Measurements from ENCODE around the gene SALL1.

SALL1 gene

DNA sequence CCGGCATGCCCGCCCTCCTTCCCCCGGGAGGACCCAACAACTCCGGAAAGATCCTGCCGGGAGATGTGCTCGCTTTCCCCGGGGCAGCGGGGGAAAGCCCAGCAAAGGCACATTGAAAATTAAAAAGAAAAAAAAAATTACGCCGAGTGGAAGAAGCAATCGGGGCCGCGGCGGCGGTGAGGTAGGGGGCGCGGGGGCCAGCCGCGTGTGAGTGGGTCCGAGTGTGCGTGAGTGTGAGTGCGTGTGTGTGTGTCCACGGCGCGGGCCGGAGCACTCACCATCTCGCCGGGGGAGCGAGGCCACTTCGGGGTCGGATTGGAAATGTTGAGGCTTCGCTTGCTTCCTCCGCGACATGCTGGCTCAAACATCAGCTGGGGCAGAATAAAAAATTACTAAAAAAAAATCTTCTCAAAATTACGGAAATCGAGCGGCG, at the start of gene SALL1:
Gene SALL1 (minus strand): TSS at position 383 of the 433 bp plus-strand sequence. CDS start 29 bp downstream, at position 354.
- TF ChIP-seq, protein P1, sequence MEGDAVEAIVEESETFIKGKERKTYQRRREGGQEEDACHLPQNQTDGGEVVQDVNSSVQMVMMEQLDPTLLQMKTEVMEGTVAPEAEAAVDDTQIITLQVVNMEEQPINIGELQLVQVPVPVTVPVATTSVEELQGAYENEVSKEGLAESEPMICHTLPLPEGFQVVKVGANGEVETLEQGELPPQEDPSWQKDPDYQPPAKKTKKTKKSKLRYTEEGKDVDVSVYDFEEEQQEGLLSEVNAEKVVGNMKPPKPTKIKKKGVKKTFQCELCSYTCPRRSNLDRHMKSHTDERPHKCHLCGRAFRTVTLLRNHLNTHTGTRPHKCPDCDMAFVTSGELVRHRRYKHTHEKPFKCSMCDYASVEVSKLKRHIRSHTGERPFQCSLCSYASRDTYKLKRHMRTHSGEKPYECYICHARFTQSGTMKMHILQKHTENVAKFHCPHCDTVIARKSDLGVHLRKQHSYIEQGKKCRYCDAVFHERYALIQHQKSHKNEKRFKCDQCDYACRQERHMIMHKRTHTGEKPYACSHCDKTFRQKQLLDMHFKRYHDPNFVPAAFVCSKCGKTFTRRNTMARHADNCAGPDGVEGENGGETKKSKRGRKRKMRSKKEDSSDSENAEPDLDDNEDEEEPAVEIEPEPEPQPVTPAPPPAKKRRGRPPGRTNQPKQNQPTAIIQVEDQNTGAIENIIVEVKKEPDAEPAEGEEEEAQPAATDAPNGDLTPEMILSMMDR (conservative IDR thresholded peaks at IDR 0.05; ENCODE audit: low read length) = no peak
- no peak for TF ChIP-seq EZH2phosphoT487 (IDR thresholded peaks at IDR 0.05; ENCODE audit: borderline replicate concordance)
- no peak within 1 kb of the TSS for H3K9ac ChIP-seq (ENCODE audit: low read depth, low read length, poor library complexity, severe bottlenecking)
- no peaks in the 10 kb centered on the region for H3K27me3 ChIP-seq (ENCODE audit: insufficient read depth, low read length, poor library complexity, severe bottlenecking)
- no peaks in the 10 kb centered on the region for H3K79me2 ChIP-seq (ENCODE audit: insufficient read depth, low read length)
- H3K9me2 ChIP-seq (replicated peaks; ENCODE audit: low read depth, low read length) = no peaks in the 10 kb centered on the region
- no peak within 1 kb of the TSS for H3K4me2 ChIP-seq (ENCODE audit: low read depth, low read length, poor library complexity, severe bottlenecking)
- H3K9me3 ChIP-seq (ENCODE audit: insufficient read depth, low read depth, low read length) = no peaks in the 10 kb centered on the region
- H4K20me1 ChIP-seq (ENCODE audit: insufficient read depth, low read length, poor library complexity, severe bottlenecking) = no peaks in the 10 kb centered on the region
- H3F3A ChIP-seq (ENCODE audit: low read depth) = no peaks in the 10 kb centered on the region
- no peaks in the 10 kb centered on the region for H3K4me1 ChIP-seq (ENCODE audit: insufficient read depth, low read length, poor library complexity, severe bottlenecking)
- H3K4me3 ChIP-seq (ENCODE audit: low read length, poor library complexity, severe bottlenecking) = no peak within 1 kb of the TSS
- H2AFZ ChIP-seq (ENCODE audit: low read length) = no peak within 1 kb of the TSS
- H3K36me3 ChIP-seq (ENCODE audit: insufficient read depth, low read length) = no peaks in the 10 kb centered on the region

DNA sequence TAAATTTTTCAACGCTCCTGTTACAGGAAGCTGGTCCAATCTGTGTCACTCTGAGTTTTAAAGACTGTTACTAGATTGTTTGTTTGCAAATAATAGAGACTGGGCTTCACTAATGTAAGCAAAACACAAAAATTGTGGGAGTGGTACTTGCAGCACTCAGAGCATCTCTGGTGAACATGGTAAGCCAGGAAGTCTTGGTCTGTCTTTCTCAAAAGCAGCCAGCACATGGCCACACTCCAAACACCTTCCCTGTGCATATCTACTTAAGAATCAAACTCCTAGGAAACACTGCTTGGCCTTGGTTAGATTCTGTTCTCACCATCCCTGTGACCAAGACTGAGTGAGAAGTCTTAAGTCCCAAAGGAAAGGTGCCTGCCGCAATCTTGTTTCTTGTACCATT, 49.7 kb upstream of the SALL1 start:
- Histone ChIP-seq H4K20me1 (ENCODE audit: insufficient read depth, low read length, poor library complexity, severe bottlenecking) (no peaks in the 10 kb centered on the region), H3K4me2 (ENCODE audit: low read depth, low read length, poor library complexity, severe bottlenecking) (no peak overlapping the region), H3K79me2 (ENCODE audit: insufficient read depth, low read length) (no peaks in the 10 kb centered on the region), H3K27me3 (ENCODE audit: insufficient read depth, low read length, poor library complexity, severe bottlenecking) (no peaks in the 10 kb centered on the region), H3K4me3 (ENCODE audit: low read length, poor library complexity, severe bottlenecking) (no peak overlapping the region), H3K4me1 (ENCODE audit: insufficient read depth, low read length, poor library complexity, severe bottlenecking) (no peaks in the 10 kb centered on the region), H3K36me3 (ENCODE audit: insufficient read depth, low read length) (no peaks in the 10 kb centered on the region), H3K9me2 (replicated peaks; ENCODE audit: low read depth, low read length) (no peaks in the 10 kb centered on the region), H3K9ac (ENCODE audit: low read depth, low read length, poor library complexity, severe bottlenecking) (no peak overlapping the region), H3K9me3 (ENCODE audit: insufficient read depth, low read depth, low read length) (peaks cover 7% of the 10 kb centered on the region; the same call in 1 of the 2 replicates), H3F3A (ENCODE audit: low read depth) (no peaks in the 10 kb centered on the region), H2AFZ (ENCODE audit: low read length) (no peak overlapping the region)
- TF ChIP-seq EZH2phosphoT487 (IDR thresholded peaks at IDR 0.05; ENCODE audit: borderline replicate concordance) = no peak
- TF ChIP-seq, protein P1 (conservative IDR thresholded peaks at IDR 0.05; ENCODE audit: low read length) = no peak

GRCh38 chr16:51197953-51198748, 47.1 kb upstream of the SALL1 start:
- H3K27me3 ChIP-seq (ENCODE audit: insufficient read depth, low read length, poor library complexity, severe bottlenecking) = no peaks in the 10 kb centered on the region
- no peak overlapping the region for H3K4me2 ChIP-seq (ENCODE audit: low read depth, low read length, poor library complexity, severe bottlenecking)
- no peaks in the 10 kb centered on the region for H3K4me1 ChIP-seq (ENCODE audit: insufficient read depth, low read length, poor library complexity, severe bottlenecking)
- no peaks in the 10 kb centered on the region for H3K9me2 ChIP-seq (replicated peaks; ENCODE audit: low read depth, low read length)
- H3K9me3 ChIP-seq (ENCODE audit: insufficient read depth, low read depth, low read length) = peaks cover 7% of the 10 kb centered on the region; the same call in 1 of the 2 replicates
- no peak overlapping the region for H2AFZ ChIP-seq (ENCODE audit: low read length)
- H3K4me3 ChIP-seq (ENCODE audit: low read length, poor library complexity, severe bottlenecking) = no peak overlapping the region
- TF ChIP-seq EZH2phosphoT487 (IDR thresholded peaks at IDR 0.05; ENCODE audit: borderline replicate concordance) = no peak
- TF ChIP-seq, protein P1 (conservative IDR thresholded peaks at IDR 0.05; ENCODE audit: low read length) = no peak
- no peaks in the 10 kb centered on the region for H3K36me3 ChIP-seq (ENCODE audit: insufficient read depth, low read length)
- H3K79me2 ChIP-seq (ENCODE audit: insufficient read depth, low read length) = no peaks in the 10 kb centered on the region
- H3F3A ChIP-seq (ENCODE audit: low read depth) = no peaks in the 10 kb centered on the region
- H4K20me1 ChIP-seq (ENCODE audit: insufficient read depth, low read length, poor library complexity, severe bottlenecking) = no peaks in the 10 kb centered on the region
- H3K9ac ChIP-seq (ENCODE audit: low read depth, low read length, poor library complexity, severe bottlenecking) = no peak overlapping the region

All from Loucy (cell line).